Liver (tissue), 9 donors: Measurements from ENCODE around the gene COL9A3. TPM values are rescaled to one million over a fixed set of nuclear protein-coding genes. Genes with fewer than 3 reads are reported as not detected.

ENCODE experiments used
- DNase-seq: peaks from one replicate; pipeline ENCODE4 v3.0.0-alpha.2; 2017; ENCODE audit warnings: low spot score
- H3K27ac ChIP-seq, 2 donors: one replicate each; pipeline ENCODE4 v1.7.0; 2013; ENCODE audit warnings: inconsistent platforms in 2 of 2, low read length in 2 of 2, control low read depth in 1 of 2, low read depth in 1 of 2, mild to moderate bottlenecking in 1 of 2
- H3K27me3 ChIP-seq, 4 donors: one replicate each; pipeline versions ENCODE4 v1.6.1 to v1.7.0; 2013; ENCODE audit warnings: low read length in 3 of 4, inconsistent platforms in 1 of 4, mild to moderate bottlenecking in 1 of 4, moderate library complexity in 1 of 4; ENCODE audit not compliant: control insufficient read depth in 4 of 4, insufficient read depth in 4 of 4
- H3K36me3 ChIP-seq, 4 donors: one replicate each; pipeline versions ENCODE4 v1.6.1 to v1.7.0; 2013; ENCODE audit warnings: low read length in 3 of 4, mild to moderate bottlenecking in 3 of 4, low read depth in 1 of 4, moderate library complexity in 1 of 4; ENCODE audit not compliant: control insufficient read depth in 4 of 4, insufficient read depth in 3 of 4
- H3K4me1 ChIP-seq, 4 donors: one replicate each; pipeline versions ENCODE4 v1.6.1 to v1.7.0; 2013; ENCODE audit warnings: low read length in 3 of 4, mild to moderate bottlenecking in 3 of 4, moderate library complexity in 1 of 4; ENCODE audit not compliant: control insufficient read depth in 4 of 4, insufficient read depth in 4 of 4
- H3K4me3 ChIP-seq, 3 donors: one replicate each; pipeline versions ENCODE4 v1.6.1 to v1.7.0; 2013; ENCODE audit warnings: low read length in 3 of 3, control low read depth in 1 of 3, low read depth in 1 of 3, mild to moderate bottlenecking in 1 of 3
- H3K9ac ChIP-seq, 2 donors: one replicate each; pipeline ENCODE4 v1.7.0; 2013; ENCODE audit warnings: low read length in 2 of 2, mild to moderate bottlenecking in 2 of 2, moderate library complexity in 2 of 2, control low read depth in 1 of 2, low read depth in 1 of 2
- H3K9me3 ChIP-seq, 4 donors: one replicate each; pipeline versions ENCODE4 v1.6.1 to v1.7.0; 2013; ENCODE audit warnings: low read length in 3 of 4; ENCODE audit not compliant: control insufficient read depth in 4 of 4
- ATF3 ChIP-seq: IDR thresholded peaks from 2 replicates; pipeline ENCODE4 v1.6.1; 2016; ENCODE audit warnings: antibody characterized with exemption
- CTCF ChIP-seq: fragments of 150-350 bp; IDR thresholded peaks from 2 replicates; pipeline ENCODE4 v1.5.1; 2017; ENCODE audit warnings: improper control_type of control experiment, low read depth, low read length; ENCODE audit not compliant: missing input control
- EGR1 ChIP-seq, 2 donors: IDR thresholded peaks; 2 replicates each; pipeline ENCODE4 v1.6.1; 2016 to 2018; ENCODE audit warnings: antibody characterized with exemption in 2 of 2, low read depth in 2 of 2
- FOXA1 ChIP-seq: IDR thresholded peaks from 2 replicates; pipeline ENCODE4 v1.6.1; 2016; ENCODE audit warnings: antibody characterized with exemption
- FOXA2 ChIP-seq: IDR thresholded peaks from 2 replicates; pipeline ENCODE4 v1.6.1; 2016; ENCODE audit warnings: antibody characterized with exemption
- GABPA ChIP-seq, 2 donors: IDR thresholded peaks in 1 of 2; conservative IDR thresholded peaks in 1 of 2; 2 replicates each; pipeline ENCODE4 v1.6.1; 2016; ENCODE audit warnings: antibody characterized with exemption in 2 of 2, mild to moderate bottlenecking in 1 of 2, moderate library complexity in 1 of 2
- HNF4A ChIP-seq, 2 donors: conservative IDR thresholded peaks; 2 replicates each; pipeline ENCODE4 v1.6.1; 2016; ENCODE audit warnings: antibody characterized with exemption in 2 of 2, mild to moderate bottlenecking in 2 of 2
- HNF4G ChIP-seq: IDR thresholded peaks from 2 replicates; pipeline ENCODE4 v1.6.1; 2016; ENCODE audit warnings: antibody characterized with exemption
- JUND ChIP-seq, 2 donors: IDR thresholded peaks; 2 replicates each; pipeline ENCODE4 v1.6.1; 2016; ENCODE audit warnings: antibody characterized with exemption in 2 of 2
- MAX ChIP-seq: IDR thresholded peaks from 2 replicates; pipeline ENCODE4 v1.6.1; 2016; ENCODE audit warnings: antibody characterized with exemption
- NR2F2 ChIP-seq: IDR thresholded peaks from 2 replicates; pipeline ENCODE4 v1.6.1; 2016; ENCODE audit warnings: antibody characterized with exemption
- RAD21 ChIP-seq, 2 donors: IDR thresholded peaks; 2 replicates each; pipeline ENCODE4 v1.6.1; 2016; ENCODE audit warnings: antibody characterized with exemption in 2 of 2, mild to moderate bottlenecking in 2 of 2
- REST ChIP-seq: IDR thresholded peaks from 2 replicates; pipeline ENCODE4 v1.6.1; 2016; ENCODE audit warnings: antibody characterized with exemption, mild to moderate bottlenecking
- RXRA ChIP-seq, 2 donors: IDR thresholded peaks; 2 replicates each; pipeline ENCODE4 v1.6.1; 2017 to 2018; ENCODE audit warnings: antibody characterized with exemption in 2 of 2, mild to moderate bottlenecking in 1 of 2
- SP1 ChIP-seq: IDR thresholded peaks from 2 replicates; pipeline ENCODE4 v1.6.1; 2018; ENCODE audit warnings: antibody characterized with exemption, mild to moderate bottlenecking
- TAF1 ChIP-seq: conservative IDR thresholded peaks from 2 replicates; pipeline ENCODE4 v1.6.1; 2016; ENCODE audit warnings: antibody characterized with exemption, mild to moderate bottlenecking
- YY1 ChIP-seq: IDR thresholded peaks from 2 replicates; pipeline ENCODE4 v1.6.1; 2016; ENCODE audit warnings: antibody characterized with exemption, mild to moderate bottlenecking
- ZBTB33 ChIP-seq: IDR thresholded peaks from 2 replicates; pipeline ENCODE4 v1.6.1; 2016; ENCODE audit warnings: antibody characterized with exemption
- WGBS: extraction: QIAGEN DNeasy Blood & Tissue Kit; methylation state at CpG from one replicate; pipeline ENCODE4 v1.1.7; 2013; 5-methylcytosine and 5-hydroxymethylcytosine counted together
- polyA plus RNA-seq, 2 donors: library from polyadenylated mRNA; stranded (reverse) in 1 of 2; unstranded in 1 of 2; fragments of 200-250 nt in 1 of 2; fragments of >200 nt in 1 of 2; fragmentation: Nextera tagmentation in 1 of 2; extraction: Ambion mirVana in 1 of 2; gene quantifications; one replicate each; pipeline versions ENCODE4 v1.2.1 to v1.2.3, GENCODE V29; 2013 to 2015
- total RNA-seq, 2 donors: library from RNA; depleted of rRNA; stranded (reverse); fragments of >200 nt; gene quantifications; one replicate each; pipeline ENCODE4 v1.2.3, GENCODE V29; 2014
- donor health status: healthy.
- donor health status: healthy.
- donor health status: healthy.
- donor health status: healthy.
- donor health status: healthy.

The COL9A3 gene
- total and polyA plus RNA-seq, 4 donors: 0.92 to 2.0 (median 1.1) TPM

GRCh38 chr20:62882426-62882825 is 65.6 kb downstream of the COL9A3 start:
- Histone ChIP-seq H3K4me1 (peaks cover 0 to 13% (median 9%) of the 10 kb centered on the region in 4 donors), H3K27me3 (no peaks in the 10 kb centered on the region), H3K36me3 (peaks cover 5 to 22% (median 9%) of the 10 kb centered on the region in 4 donors), H3K4me3 (no peak overlapping the region), H3K27ac (no peak overlapping the region), H3K9ac (no peak overlapping the region), H3K9me3 (no peaks in the 10 kb centered on the region)
- 95% methylated on average over 15 of the region's 15 CpGs for WGBS
- TF ChIP-seq CTCF (no peak), GABPA (IDR thresholded peaks at IDR 0.05 in 1 of 2, conservative IDR thresholded peaks at IDR 0.05 in 1 of 2) (no peak), MAX (no peak), ZBTB33 (no peak), HNF4G (no peak), TAF1 (no peak), NR2F2 (no peak), RXRA (IDR thresholded peaks at IDR 0.05) (no peak), FOXA1 (no peak), YY1 (no peak), RAD21 (IDR thresholded peaks at IDR 0.05) (no peak), JUND (IDR thresholded peaks at IDR 0.05) (no peak), FOXA2 (no peak), REST (no peak), SP1 (no peak), EGR1 (IDR thresholded peaks at IDR 0.05; ENCODE audit: low read depth in 2 of 2) (no peak), ATF3 (no peak)
- no peak for DNase-seq

- TF ChIP-seq RAD21 (IDR thresholded peaks at IDR 0.05) (no peak), MAX (no peak), SP1 (no peak), GABPA (IDR thresholded peaks at IDR 0.05 in 1 of 2, conservative IDR thresholded peaks at IDR 0.05 in 1 of 2) (no peak), FOXA1 (no peak), TAF1 (no peak), YY1 (no peak), RXRA (IDR thresholded peaks at IDR 0.05) (no peak), ATF3 (no peak), EGR1 (IDR thresholded peaks at IDR 0.05; ENCODE audit: low read depth in 2 of 2) (no peak), ZBTB33 (no peak), HNF4A (conservative IDR thresholded peaks at IDR 0.05) (no peak), HNF4G (no peak)
- WGBS: 89% methylated on average over 8 of the region's 8 CpGs
- Histone ChIP-seq H3K36me3 (peaks cover 6 to 29% (median 12%) of the 10 kb centered on the region in 4 donors), H3K9ac (no peak overlapping the region), H3K27me3 (no peaks in the 10 kb centered on the region), H3K4me3 (no peak overlapping the region), H3K27ac (no peak overlapping the region), H3K9me3 (no peaks in the 10 kb centered on the region), H3K4me1 (peaks cover 2 to 32% (median 25%) of the 10 kb centered on the region in 4 donors)
- DNase-seq: no peak
Observed at GRCh38 chr20:62884556-62884955, 67.7 kb downstream of the COL9A3 start.
